HEK293 (cell line): Measurements from ENCODE around the gene ELK4.
A peak's percentile ranks its signal among the peaks of the same experiment; 100 is the strongest.

ENCODE experiments used
- EGR2 ChIP-seq: fragments of 450-650 bp; formaldehyde crosslinking; IDR thresholded peaks from 2 replicates; pipeline ENCODE4 v1.5.1; 2016; ENCODE audit warnings: low read depth, missing biosample characterization, missing genetic modification characterization
- HOXD13 ChIP-seq: sonication (generic); formaldehyde crosslinking; IDR thresholded peaks from 2 replicates; pipeline ENCODE4 v1.8.0; 2022; ENCODE audit warnings: missing genetic modification reagents, borderline replicate concordance
- KLF9 ChIP-seq: fragments of 450-650 bp; formaldehyde crosslinking; IDR thresholded peaks from 2 replicates; pipeline ENCODE4 v1.5.1; 2016; ENCODE audit warnings: missing biosample characterization, missing genetic modification characterization, low read depth
- RBAK ChIP-seq: fragments of 450-650 bp; formaldehyde crosslinking; IDR thresholded peaks from 2 replicates; pipeline ENCODE4 v1.5.1; 2016; ENCODE audit warnings: missing biosample characterization, missing genetic modification characterization
- SP2 ChIP-seq: fragments of 450-650 bp; formaldehyde crosslinking; IDR thresholded peaks from 2 replicates; pipeline ENCODE4 v1.5.1; 2016; ENCODE audit warnings: missing biosample characterization, missing genetic modification characterization
- WT1 ChIP-seq: fragments of 450-650 bp; formaldehyde crosslinking; IDR thresholded peaks from 2 replicates; pipeline ENCODE4 v1.5.1; 2016; ENCODE audit warnings: missing biosample characterization, missing genetic modification characterization
- ZBTB10 ChIP-seq: fragments of 450-650 bp; formaldehyde crosslinking; IDR thresholded peaks from 2 replicates; pipeline ENCODE4 v1.5.1; 2016; ENCODE audit warnings: missing biosample characterization, missing genetic modification characterization
- ZBTB26 ChIP-seq: fragments of 450-650 bp; formaldehyde crosslinking; optimal IDR thresholded peaks from 2 replicates; pipeline ENCODE3; 2016; ENCODE audit warnings: missing biosample characterization, mild to moderate bottlenecking, missing genetic modification characterization
- ZFP3 ChIP-seq: fragments of 450-650 bp; formaldehyde crosslinking; IDR thresholded peaks from 2 replicates; pipeline ENCODE4 v1.5.1; 2016; ENCODE audit warnings: low read depth, missing biosample characterization, missing genetic modification characterization
- ZNF2 ChIP-seq: fragments of 450-650 bp; formaldehyde crosslinking; IDR thresholded peaks from 2 replicates; pipeline ENCODE4 v1.5.1; 2016; ENCODE audit warnings: missing biosample characterization, missing genetic modification characterization
- ZNF248 ChIP-seq: fragments of 450-650 bp; formaldehyde crosslinking; IDR thresholded peaks from 2 replicates; pipeline ENCODE4 v1.5.1; 2017; ENCODE audit warnings: missing biosample characterization, missing genetic modification characterization
- ZNF292 ChIP-seq: fragments of 450-650 bp; formaldehyde crosslinking; IDR thresholded peaks from 2 replicates; pipeline ENCODE4 v1.5.1; 2016; ENCODE audit warnings: low read depth, missing biosample characterization, missing genetic modification characterization, borderline replicate concordance
- ZNF311 ChIP-seq: fragments of 450-650 bp; formaldehyde crosslinking; IDR thresholded peaks from 2 replicates; pipeline ENCODE4 v1.5.1; 2017; ENCODE audit warnings: missing biosample characterization, missing genetic modification characterization, borderline replicate concordance
- ZNF335 ChIP-seq: fragments of 450-650 bp; formaldehyde crosslinking; conservative IDR thresholded peaks from 2 replicates; pipeline ENCODE4 v1.5.1; 2016; ENCODE audit warnings: missing biosample characterization, missing genetic modification characterization
- ZNF394 ChIP-seq: fragments of 450-650 bp; formaldehyde crosslinking; IDR thresholded peaks from 2 replicates; pipeline ENCODE4 v1.5.1; 2016; ENCODE audit warnings: missing biosample characterization, missing genetic modification characterization, mild to moderate bottlenecking, moderate library complexity, borderline replicate concordance
- ZNF423 ChIP-seq: fragments of 450-650 bp; formaldehyde crosslinking; IDR thresholded peaks from 2 replicates; pipeline ENCODE4 v1.5.1; 2016; ENCODE audit warnings: missing biosample characterization, missing genetic modification characterization
- ZNF449 ChIP-seq: fragments of 450-650 bp; formaldehyde crosslinking; IDR thresholded peaks from 2 replicates; pipeline ENCODE4 v1.5.1; 2017; ENCODE audit warnings: missing biosample characterization, mild to moderate bottlenecking, missing genetic modification characterization, moderate library complexity
- ZNF48 ChIP-seq: fragments of 450-650 bp; formaldehyde crosslinking; IDR thresholded peaks from 2 replicates; pipeline ENCODE4 v1.5.1; 2016; ENCODE audit warnings: missing biosample characterization, missing genetic modification characterization
- ZNF501 ChIP-seq: fragments of 450-650 bp; formaldehyde crosslinking; IDR thresholded peaks from 2 replicates; pipeline ENCODE4 v1.5.1; 2016; ENCODE audit warnings: missing biosample characterization, missing genetic modification characterization
- ZNF518A ChIP-seq: fragments of 450-650 bp; formaldehyde crosslinking; conservative IDR thresholded peaks from 2 replicates; pipeline ENCODE4 v1.5.1; 2016; ENCODE audit warnings: low read depth, missing biosample characterization, missing genetic modification characterization
- ZNF544 ChIP-seq: fragments of 450-650 bp; formaldehyde crosslinking; IDR thresholded peaks from 2 replicates; pipeline ENCODE4 v1.5.0; 2017; ENCODE audit warnings: missing biosample characterization, missing genetic modification characterization
- ZNF571 ChIP-seq: fragments of 450-650 bp; formaldehyde crosslinking; IDR thresholded peaks from 2 replicates; pipeline ENCODE4 v1.5.0; 2017; ENCODE audit warnings: missing biosample characterization, missing genetic modification characterization
- ZNF600 ChIP-seq: fragments of 450-650 bp; formaldehyde crosslinking; IDR thresholded peaks from 2 replicates; pipeline ENCODE4 v1.5.1; 2016; ENCODE audit warnings: missing biosample characterization, missing genetic modification characterization
- ZNF654 ChIP-seq: fragments of 450-650 bp; formaldehyde crosslinking; IDR thresholded peaks from 2 replicates; pipeline ENCODE4 v1.5.1; 2016; ENCODE audit warnings: low read depth, missing biosample characterization, missing genetic modification characterization
- ZNF830 ChIP-seq: fragments of 450-650 bp; IDR thresholded peaks from 2 replicates; pipeline ENCODE4 v1.5.0; 2018; ENCODE audit warnings: missing biosample characterization, missing genetic modification characterization, low read depth, mild to moderate bottlenecking, moderate library complexity
- ZNF843 ChIP-seq: fragments of 450-650 bp; formaldehyde crosslinking; IDR thresholded peaks from 2 replicates; pipeline ENCODE4 v1.5.1; 2016; ENCODE audit warnings: missing biosample characterization, missing genetic modification characterization
- ZSCAN23 ChIP-seq: fragments of 450-650 bp; formaldehyde crosslinking; IDR thresholded peaks from 2 replicates; pipeline ENCODE4 v1.5.1; 2016; ENCODE audit warnings: missing biosample characterization, missing genetic modification characterization
- ZSCAN30 ChIP-seq: fragments of 450-650 bp; IDR thresholded peaks from 2 replicates; pipeline ENCODE4 v1.5.1; 2018; ENCODE audit warnings: missing biosample characterization, mild to moderate bottlenecking, missing genetic modification characterization, moderate library complexity

ELK4 gene

GRCh38 chr1:205631768-205632668 is at the start of gene ELK4 (continued):
- TF ChIP-seq ZBTB10 (tag by site-specific recombination) (peak; percentile 66; the same call in 1 of the 2 replicates), ZNF449 (tag by site-specific recombination) (0 out of 2 replicates have a peak, but pooled peaks have one; percentile 22), ZNF248 (no peak), ZNF830 (no peak), ZNF423 (tag by site-specific recombination) (0 out of 2 replicates have a peak, but pooled peaks have one; percentile 21), ZNF843 (tag by site-specific recombination) (peak; percentile 15; the same call in 1 of the 2 replicates), HOXD13 (CRISPR knock-in tag) (no peak), ZNF654 (tag by site-specific recombination) (peak; percentile 53), ZNF311 (tag by site-specific recombination) (no peak), RBAK (tag by site-specific recombination) (no peak), ZSCAN30 (tag by site-specific recombination) (peak; percentile 73), EGR2 (tag by site-specific recombination) (0 out of 2 replicates have a peak, but pooled peaks have one; percentile 5), ZNF544 (tag by site-specific recombination) (no peak), ZNF48 (tag by site-specific recombination) (no peak), KLF9 (tag by site-specific recombination) (0 out of 2 replicates have a peak, but pooled peaks have one; percentile 19), ZBTB26 (tag by site-specific recombination) (peak; percentile 52), ZSCAN23 (tag by site-specific recombination) (peak; percentile 72; the same call in 1 of the 2 replicates), ZNF335 (tag by site-specific recombination) (peak; percentile 82), WT1 (tag by site-specific recombination) (peak; percentile 46; the same call in 1 of the 2 replicates), SP2 (tag by site-specific recombination) (peak; percentile 83), ZFP3 (tag by site-specific recombination) (no peak), ZNF600 (peak; percentile 88), ZNF501 (tag by site-specific recombination) (peak; percentile 87; the same call in 1 of the 2 replicates), ZNF394 (tag by site-specific recombination) (peak; percentile 58), ZNF518A (tag by site-specific recombination) (peak; percentile 45; the same call in 1 of the 2 replicates), ZNF2 (tag by site-specific recombination) (peak; percentile 94), ZNF571 (tag by site-specific recombination) (no peak), ZNF292 (no peak)
